NCI-H446 (cell line): ENCODE measurements around the gene AKR1C2.
"Not testable (repeated sequence)": the region's sequence is repeated elsewhere in the genome, so short reads cannot be mapped to it uniquely, and the experiment has no call there.

Experiments used
- DNase-seq, 2 experiments: peaks; one replicate each; lab custom pipeline; 2025; lab: John Stamatoyannopoulos, UW

Gene AKR1C2

GRCh38 chr10:5003127-5004029, at the start of gene AKR1C2:
AKR1C2 (minus strand) TSS chr10:5003857; CDS start chr10:5003835, 22 bp downstream.
- DNase-seq = not testable (repeated sequence)

GRCh38 chr10:5052951-5053500, 49.4 kb upstream of the AKR1C2 start:
- DNase-seq = not testable (repeated sequence)

GRCh38 chr10:5047912-5048628, 44.4 kb upstream of the AKR1C2 start:
- DNase-seq = no peak

- DNase-seq = not testable (repeated sequence)
Measured at GRCh38 chr10:5047055-5047454, 43.4 kb upstream of the AKR1C2 start.

- no peak for DNase-seq
Measured at GRCh38 chr10:5046410-5046809, 42.8 kb upstream of the AKR1C2 start.

- no peak for DNase-seq
Measured at GRCh38 chr10:5045095-5045494, 41.4 kb upstream of the AKR1C2 start.

- DNase-seq = no peak
Measured at GRCh38 chr10:5043716-5044115, 40.1 kb upstream of the AKR1C2 start.

- no peak for DNase-seq
Measured at GRCh38 chr10:5042922-5043321, 39.3 kb upstream of the AKR1C2 start.

- no peak for DNase-seq
Measured at GRCh38 chr10:5041471-5042023, 37.9 kb upstream of the AKR1C2 start.

- DNase-seq = no peak
Measured at GRCh38 chr10:5040781-5041470, 37.3 kb upstream of the AKR1C2 start.

- no peak for DNase-seq
Measured at GRCh38 chr10:5040010-5040673, 36.5 kb upstream of the AKR1C2 start.

- DNase-seq = no peak
Measured at GRCh38 chr10:5038733-5039132, 35.1 kb upstream of the AKR1C2 start.

- no peak for DNase-seq
Measured at GRCh38 chr10:5038101-5038500, 34.4 kb upstream of the AKR1C2 start.

GRCh38 chr10:5036511-5036910, 32.9 kb upstream of the AKR1C2 start:
- no peak for DNase-seq

- no peak for DNase-seq
Measured at GRCh38 chr10:5035356-5035755, 31.7 kb upstream of the AKR1C2 start.

- no peak for DNase-seq
Measured at GRCh38 chr10:5034588-5034987, 30.9 kb upstream of the AKR1C2 start.

- no peak for DNase-seq
Measured at GRCh38 chr10:5033061-5033778, 29.6 kb upstream of the AKR1C2 start.

- not testable (repeated sequence) for DNase-seq
Measured at GRCh38 chr10:5032444-5032843, 28.8 kb upstream of the AKR1C2 start.

- DNase-seq = not testable (repeated sequence)
Measured at GRCh38 chr10:5031588-5031987, 27.9 kb upstream of the AKR1C2 start.

GRCh38 chr10:5030989-5031388, 27.3 kb upstream of the AKR1C2 start:
- no peak for DNase-seq

- not testable (repeated sequence) for DNase-seq
Measured at GRCh38 chr10:5025461-5025881, 21.8 kb upstream of the AKR1C2 start.
